GM12891 (cell line): ENCODE data around the gene PCDH10.

Experiments
- POLR2A ChIP-seq: IDR thresholded peaks from 2 replicates; pipeline ENCODE4 v1.6.1; 2011; ENCODE audit warnings: low read depth, low read length, control low read depth
- POU2F2 ChIP-seq: IDR thresholded peaks from 2 replicates; pipeline ENCODE4 v1.6.1; 2011; ENCODE audit warnings: low read depth, mild to moderate bottlenecking, control low read depth, low read length, moderate library complexity

GRCh38 chr4:133136833-133137232 lies 12.3 kb upstream of the PCDH10 start:
- TF ChIP-seq POU2F2 = no peak
- no peak for TF ChIP-seq POLR2A
